GM12874 (cell line): Measurements from ENCODE around the gene WWC2.

Experiments used
- TF ChIP-seq, protein P1 (sequence below): IDR thresholded peaks from 2 replicates; pipeline ENCODE4 v1.5.1; 2011; ENCODE audit warnings: low read depth, mild to moderate bottlenecking, control low read depth, low read length, moderate library complexity; ENCODE audit not compliant: insufficient read depth

Gene WWC2

DNA sequence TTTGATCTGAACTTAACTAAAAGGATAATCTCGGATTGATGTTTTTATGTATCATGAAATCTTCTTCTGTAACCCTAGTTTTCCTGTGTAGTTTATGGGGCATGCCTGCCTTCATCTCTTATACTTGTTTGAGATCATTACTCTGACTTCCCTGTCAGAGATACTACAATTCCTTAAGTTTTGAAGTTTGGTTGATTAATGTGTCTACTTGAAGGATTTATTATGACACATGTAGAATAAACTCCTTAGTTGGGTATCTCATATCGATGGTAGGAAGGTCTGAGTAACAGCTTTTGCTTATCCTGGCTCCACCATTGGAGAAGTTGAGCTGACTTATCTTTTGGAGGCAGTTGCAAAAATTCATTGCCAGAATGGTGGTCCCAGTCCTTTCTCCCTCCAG is 46.7 kb downstream of the WWC2 start:
- TF ChIP-seq, protein P1, sequence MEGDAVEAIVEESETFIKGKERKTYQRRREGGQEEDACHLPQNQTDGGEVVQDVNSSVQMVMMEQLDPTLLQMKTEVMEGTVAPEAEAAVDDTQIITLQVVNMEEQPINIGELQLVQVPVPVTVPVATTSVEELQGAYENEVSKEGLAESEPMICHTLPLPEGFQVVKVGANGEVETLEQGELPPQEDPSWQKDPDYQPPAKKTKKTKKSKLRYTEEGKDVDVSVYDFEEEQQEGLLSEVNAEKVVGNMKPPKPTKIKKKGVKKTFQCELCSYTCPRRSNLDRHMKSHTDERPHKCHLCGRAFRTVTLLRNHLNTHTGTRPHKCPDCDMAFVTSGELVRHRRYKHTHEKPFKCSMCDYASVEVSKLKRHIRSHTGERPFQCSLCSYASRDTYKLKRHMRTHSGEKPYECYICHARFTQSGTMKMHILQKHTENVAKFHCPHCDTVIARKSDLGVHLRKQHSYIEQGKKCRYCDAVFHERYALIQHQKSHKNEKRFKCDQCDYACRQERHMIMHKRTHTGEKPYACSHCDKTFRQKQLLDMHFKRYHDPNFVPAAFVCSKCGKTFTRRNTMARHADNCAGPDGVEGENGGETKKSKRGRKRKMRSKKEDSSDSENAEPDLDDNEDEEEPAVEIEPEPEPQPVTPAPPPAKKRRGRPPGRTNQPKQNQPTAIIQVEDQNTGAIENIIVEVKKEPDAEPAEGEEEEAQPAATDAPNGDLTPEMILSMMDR = no peak

- TF ChIP-seq, protein P1 = no peak
Measured at GRCh38 chr4:183146478-183146877, 47.4 kb downstream of the WWC2 start.

- TF ChIP-seq, protein P1 = no peak
Measured at GRCh38 chr4:183147196-183147595, 48.1 kb downstream of the WWC2 start.

DNA sequence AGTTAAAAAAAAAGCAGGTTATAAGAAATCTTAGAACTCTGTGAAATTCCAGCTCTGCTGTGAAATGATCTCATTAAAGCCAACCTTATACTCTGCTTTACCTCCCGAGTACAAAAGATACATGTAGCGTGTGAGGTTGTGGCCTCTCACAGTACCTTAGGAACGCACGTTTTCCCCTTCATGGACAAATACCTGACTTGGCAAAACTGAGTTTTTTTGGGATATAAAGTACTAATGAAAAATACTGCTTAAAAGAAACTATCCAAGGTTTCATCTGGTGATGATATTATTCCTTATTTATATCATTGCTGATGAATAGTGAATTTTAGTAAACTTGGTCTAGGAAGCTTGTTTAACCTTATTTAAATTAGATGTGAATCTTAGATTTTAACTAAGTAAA is 48.9 kb downstream of the WWC2 start:
- TF ChIP-seq, protein P1 = no peak

DNA sequence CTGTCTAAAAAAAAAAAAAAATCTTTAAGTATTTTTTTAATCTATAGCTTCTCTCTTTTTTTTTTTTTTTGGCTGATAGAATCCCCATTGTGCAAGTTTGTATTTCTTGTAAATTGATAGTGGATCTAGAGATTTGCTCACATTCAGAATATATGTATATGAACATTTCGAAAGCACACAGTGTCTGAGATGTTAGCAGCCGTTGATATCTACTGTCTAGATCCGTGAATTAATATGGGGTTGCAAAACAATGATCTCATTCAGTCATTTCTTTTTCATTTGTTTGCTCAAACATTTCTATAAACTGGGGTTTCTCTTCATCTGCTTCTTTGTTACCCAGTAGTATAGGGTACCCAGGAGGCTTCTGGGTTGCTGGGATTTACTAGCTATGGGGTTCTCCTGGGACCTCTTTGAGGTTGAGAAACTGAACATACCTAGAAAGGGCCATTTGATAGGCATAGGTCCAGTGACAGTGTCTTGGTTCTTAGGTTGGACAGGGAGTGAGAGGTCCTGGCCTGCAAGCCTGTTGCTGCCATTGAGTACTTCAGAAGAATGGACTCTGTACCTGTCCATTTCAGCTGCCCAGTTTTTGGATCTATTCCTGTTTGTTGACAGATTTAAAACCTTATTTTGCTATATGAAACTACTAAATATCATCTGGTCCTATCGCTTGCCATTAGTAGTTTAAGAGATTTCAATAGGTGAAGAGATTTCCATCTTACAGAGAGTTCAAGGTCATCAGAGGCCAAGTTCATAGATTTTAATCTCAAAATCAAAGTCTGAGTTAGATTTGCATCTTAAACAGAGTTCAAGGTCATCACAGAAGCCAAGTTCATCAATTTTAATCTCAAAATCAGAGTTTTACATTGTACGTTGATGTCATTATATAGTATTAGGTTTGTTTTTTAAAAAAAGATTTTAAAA is 50.8 kb downstream of the WWC2 start:
- TF ChIP-seq, protein P1 = no peak

GRCh38 chr4:183153190-183153916 is 54.3 kb downstream of the WWC2 start:
- TF ChIP-seq, protein P1 = no peak

DNA sequence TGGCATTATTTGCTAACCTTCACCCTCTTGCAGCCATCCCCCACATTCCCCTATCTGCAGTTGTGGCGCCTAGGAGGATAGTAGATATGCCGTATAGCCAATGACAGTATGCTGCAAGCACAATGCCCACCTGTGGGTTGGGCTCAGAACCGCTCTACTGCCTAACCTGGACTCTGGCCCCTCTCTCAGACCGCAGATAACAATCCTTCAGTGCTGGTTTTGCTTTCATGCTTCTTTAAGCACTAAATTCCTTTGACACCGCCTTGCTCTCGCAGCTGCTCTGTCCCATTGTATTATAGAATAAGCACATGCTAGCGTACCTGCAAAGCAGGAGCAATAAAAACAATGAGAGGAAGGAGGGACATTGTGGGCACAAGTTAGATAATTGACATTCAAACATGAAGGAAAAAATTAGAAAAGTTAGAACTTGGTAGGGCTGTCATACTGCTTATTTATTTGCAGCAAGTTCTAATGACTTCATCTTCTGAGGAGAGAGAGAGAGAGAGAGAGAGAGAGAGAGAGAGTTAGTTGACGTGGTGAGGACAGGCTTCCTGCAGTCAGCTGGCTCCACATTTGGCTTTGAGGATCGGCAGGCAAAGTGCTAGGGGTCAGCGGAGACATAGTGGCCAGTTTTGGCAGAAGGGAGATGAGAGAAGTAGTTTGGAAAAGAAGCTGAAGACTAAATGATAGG is 55.8 kb downstream of the WWC2 start:
- TF ChIP-seq, protein P1 = no peak
